DOHH2 (cell line): ENCODE data around the gene LGALS9.
"Not testable (repeated sequence)": the region's sequence is repeated elsewhere in the genome, so short reads cannot be mapped to it uniquely, and the experiment has no call there.

Experiments
- H3F3A ChIP-seq: fragments of 200-600 bp; sonication (generic), shearing (Covaris generic); 2 replicates; pipeline ENCODE4 v1.6.0; 2016; ENCODE audit warnings: antibody characterized with exemption, mild to moderate bottlenecking; ENCODE audit not compliant: control insufficient read depth, insufficient read depth
- H3K27ac ChIP-seq: fragments of 200-600 bp; sonication (generic); 2 replicates; pipeline ENCODE4 v1.5.1; 2014; ENCODE audit warnings: low read depth, mild to moderate bottlenecking, low read length, moderate library complexity
- H3K27me3 ChIP-seq: fragments of 200-600 bp; sonication (generic); 2 replicates; pipeline ENCODE4 v1.6.1; 2014; ENCODE audit warnings: mild to moderate bottlenecking, low read length, mixed read lengths; ENCODE audit not compliant: control insufficient read depth
- H3K36me3 ChIP-seq: fragments of 200-600 bp; sonication (generic); 2 replicates; pipeline ENCODE4 v1.6.1; 2014; ENCODE audit warnings: mild to moderate bottlenecking, low read length, moderate library complexity, mixed read lengths; ENCODE audit not compliant: control insufficient read depth
- H3K4me1 ChIP-seq: fragments of 200-600 bp; sonication (generic); 2 replicates; pipeline ENCODE4 v1.6.1; 2014; ENCODE audit warnings: mild to moderate bottlenecking, low read length, mixed read lengths; ENCODE audit not compliant: control insufficient read depth
- H3K4me2 ChIP-seq: fragments of 200-600 bp; sonication (generic); 2 replicates; pipeline ENCODE4 v1.6.0; 2014; ENCODE audit warnings: mild to moderate bottlenecking, low read length, moderate library complexity
- H3K4me3 ChIP-seq: fragments of 200-600 bp; sonication (generic); 2 replicates; pipeline ENCODE4 v1.5.1; 2014; ENCODE audit warnings: mild to moderate bottlenecking, low read length, mixed read lengths
- H3K79me2 ChIP-seq: fragments of 200-600 bp; sonication (generic); 2 replicates; pipeline ENCODE4 v1.6.1; 2014; ENCODE audit warnings: mild to moderate bottlenecking, low read length, mixed read lengths; ENCODE audit not compliant: control insufficient read depth
- H3K9me2 ChIP-seq: fragments of 200-600 bp; sonication (generic); replicated peaks from 2 replicates; pipeline ENCODE4 v1.6.1; 2014; ENCODE audit warnings: mild to moderate bottlenecking, low read length, mixed read lengths; ENCODE audit not compliant: control insufficient read depth
- H3K9me3 ChIP-seq: fragments of 200-600 bp; sonication (generic); 2 replicates; pipeline ENCODE4 v1.6.1; 2014; ENCODE audit warnings: antibody characterized with exemption, low read length, mixed read lengths; ENCODE audit not compliant: control insufficient read depth, insufficient read depth
- H4K20me1 ChIP-seq: fragments of 200-600 bp; sonication (generic); 2 replicates; pipeline ENCODE4 v1.6.0; 2014; ENCODE audit warnings: low read depth, mild to moderate bottlenecking, antibody characterized with exemption, low read length, moderate library complexity; ENCODE audit not compliant: control insufficient read depth, insufficient read depth
- CTCF ChIP-seq: fragments of 200-600 bp; sonication (generic); IDR thresholded peaks from one replicate; pipeline ENCODE4 v1.5.1; 2014; ENCODE audit warnings: antibody characterized with exemption, mild to moderate bottlenecking, low read depth, low read length; ENCODE audit not compliant: poor library complexity, severe bottlenecking
- EZH2phosphoT487 ChIP-seq: fragments of 200-600 bp; sonication (generic); IDR thresholded peaks from 2 replicates; pipeline ENCODE4 v1.6.1; 2017; ENCODE audit warnings: borderline replicate concordance, mild to moderate bottlenecking, antibody characterized with exemption, low read length, moderate library complexity, mixed read lengths

Gene LGALS9

GRCh38 chr17:27665549-27665948, 34.6 kb downstream of the LGALS9 start:
- no peaks in the 10 kb centered on the region for H4K20me1 ChIP-seq
- H3K27ac ChIP-seq = no peak overlapping the region
- no peaks in the 10 kb centered on the region for H3K27me3 ChIP-seq
- no peak overlapping the region for H3K4me2 ChIP-seq
- H3K4me1 ChIP-seq = no peaks in the 10 kb centered on the region
- no peaks in the 10 kb centered on the region for H3K36me3 ChIP-seq
- H3K4me3 ChIP-seq = no peak overlapping the region
- no peaks in the 10 kb centered on the region for H3F3A ChIP-seq
- H3K9me3 ChIP-seq = no peaks in the 10 kb centered on the region
- no peaks in the 10 kb centered on the region for H3K9me2 ChIP-seq
- TF ChIP-seq EZH2phosphoT487 (no peak), CTCF (no peak)
- no peaks in the 10 kb centered on the region for H3K79me2 ChIP-seq

GRCh38 chr17:27666270-27666669, 35.3 kb downstream of the LGALS9 start:
- not testable (repeated sequence) for H3K36me3 ChIP-seq, H3K4me1 ChIP-seq, H4K20me1 ChIP-seq, H3K4me2 ChIP-seq, H3K27me3 ChIP-seq, H3K27ac ChIP-seq, H3K79me2 ChIP-seq, H3F3A ChIP-seq, H3K9me3 ChIP-seq, H3K9me2 ChIP-seq, H3K4me3 ChIP-seq

- Histone ChIP-seq H3K4me3 (no peak overlapping the region), H3K27ac (no peak overlapping the region), H3K9me2 (no peaks in the 10 kb centered on the region), H3K4me1 (no peaks in the 10 kb centered on the region), H4K20me1 (no peaks in the 10 kb centered on the region), H3K27me3 (no peaks in the 10 kb centered on the region), H3F3A (no peaks in the 10 kb centered on the region), H3K9me3 (no peaks in the 10 kb centered on the region), H3K79me2 (no peaks in the 10 kb centered on the region), H3K4me2 (no peak overlapping the region), H3K36me3 (no peaks in the 10 kb centered on the region)
- no peak for TF ChIP-seq EZH2phosphoT487
- TF ChIP-seq CTCF = no peak
These were observed 36.0 kb downstream of the LGALS9 start for GRCh38 chr17:27666831-27667560.

- Histone ChIP-seq H3K4me3 (no peak overlapping the region), H3K27ac (no peak overlapping the region), H3F3A (no peaks in the 10 kb centered on the region), H3K4me2 (no peak overlapping the region), H3K9me2 (no peaks in the 10 kb centered on the region), H3K36me3 (no peaks in the 10 kb centered on the region), H4K20me1 (no peaks in the 10 kb centered on the region), H3K4me1 (no peaks in the 10 kb centered on the region), H3K79me2 (no peaks in the 10 kb centered on the region), H3K27me3 (no peaks in the 10 kb centered on the region), H3K9me3 (no peaks in the 10 kb centered on the region)
- TF ChIP-seq CTCF (no peak), EZH2phosphoT487 (no peak)
These were observed 36.9 kb downstream of the LGALS9 start for GRCh38 chr17:27667656-27668487.
